HepG2 (cell line): Measurements from ENCODE around the gene ITGB7. TPM values are rescaled to one million over a fixed set of nuclear protein-coding genes. Genes with fewer than 3 reads are reported as not detected.

Experiments
- ATAC-seq: fragments of 200-7000 bp; cut with Tn5 transposase; 3 replicates; pipeline ENCODE4 v1.9.1; 2020; ENCODE audit warnings: mild to moderate bottlenecking, moderate library complexity
- BruUV-seq: library from RNA; stranded (reverse); fragments of 400-500 nt; replicated peaks from 2 replicates; lab custom pipeline; 2021; lab: Mats Ljungman, UMichigan
- CTCF ChIA-PET: fragments of 300-600 bp; formaldehyde crosslinking; extraction: SDS; loops from one replicate; lab custom pipeline; 2021; ENCODE audit warnings: low total read pairs, inconsistent platforms, low intra/inter-chr PET ratio; lab: Yijun Ruan, JAX
- POLR2A ChIA-PET: fragments of 350-600 bp; sonication (Branson Sonifier 250); formaldehyde crosslinking; loops from one replicate; lab custom pipeline; 2020; ENCODE audit warnings: antibody characterized with exemption, inconsistent platforms; lab: Yijun Ruan, JAX
- DNase-seq: peaks from one replicate; pipeline ENCODE4 v3.0.0-alpha.2; 2015; ENCODE audit warnings: low spot score
- FAIRE-seq: peaks from 3 replicates; lab custom pipeline; 2011; peaks lifted over from hg19 to GRCh38; lab: Jason Lieb, UNC
- H2AFZ ChIP-seq: one replicate; pipeline ENCODE4 v1.6.1; 2011; ENCODE audit warnings: low read length, inconsistent platforms
- H3K27ac ChIP-seq: fragments of 300-600 bp; 3 replicates; pipeline ENCODE4 v1.8.0; 2011; ENCODE audit warnings: mixed run types, mild to moderate bottlenecking, mixed read lengths, low read length, inconsistent platforms; ENCODE audit not compliant: insufficient read depth; ENCODE audit errors: extremely low read length
- H3K27me3 ChIP-seq, 2 experiments: fragments of 200-600 bp in 1 of 2; 2 replicates in 1 of 2; 3 replicates in 1 of 2; pipeline versions ENCODE4 v1.6.0 to v1.8.0; 2011; ENCODE audit warnings: low read length in 2 of 2, mild to moderate bottlenecking in 2 of 2, moderate library complexity in 2 of 2, inconsistent platforms in 1 of 2; ENCODE audit not compliant: insufficient read depth in 2 of 2, control insufficient read depth in 1 of 2
- H3K36me3 ChIP-seq, 2 experiments: fragments of 200-600 bp in 1 of 2; replicated peaks in 1 of 2; 2 replicates in 1 of 2; 3 replicates in 1 of 2; pipeline versions ENCODE4 v1.5.1 to v1.8.0; 2011; ENCODE audit warnings: low read length in 2 of 2, inconsistent platforms in 1 of 2; ENCODE audit not compliant: insufficient read depth in 2 of 2, control insufficient read depth in 1 of 2
- H3K4me1 ChIP-seq: 2 replicates; pipeline ENCODE4 v1.5.1; 2012; ENCODE audit warnings: low read length, inconsistent platforms; ENCODE audit not compliant: insufficient read depth
- H3K4me2 ChIP-seq: 2 replicates; pipeline ENCODE4 v1.6.0; 2011; ENCODE audit warnings: low read depth, low read length, inconsistent platforms
- H3K4me3 ChIP-seq, 3 experiments: fragments of 200-600 bp in 1 of 3; sonication (generic), shearing (Covaris generic) in 1 of 3; replicated peaks in 1 of 3; 2 replicates each; pipeline ENCODE4 v1.5.1; 2011 to 2016; ENCODE audit warnings: low read length in 3 of 3, inconsistent platforms in 2 of 3, low read depth in 2 of 3, mild to moderate bottlenecking in 2 of 3, control low read depth in 1 of 3, mixed read lengths in 1 of 3; ENCODE audit not compliant: insufficient read depth in 1 of 3
- H3K79me2 ChIP-seq: one replicate; pipeline ENCODE4 v1.6.1; 2011; ENCODE audit warnings: low read length, inconsistent platforms; ENCODE audit not compliant: insufficient read depth
- H3K9ac ChIP-seq: 2 replicates; pipeline ENCODE4 v1.6.0; 2011; ENCODE audit warnings: mild to moderate bottlenecking, low read depth, low read length, inconsistent platforms; ENCODE audit not compliant: insufficient read depth
- H3K9me3 ChIP-seq: 2 replicates; pipeline ENCODE4 v1.5.1; 2012; ENCODE audit warnings: mild to moderate bottlenecking, low read length
- H4K20me1 ChIP-seq: 2 replicates; pipeline ENCODE4 v1.6.0; 2011; ENCODE audit warnings: inconsistent platforms, mild to moderate bottlenecking, low read length, moderate library complexity; ENCODE audit not compliant: insufficient read depth
- CHCHD3 ChIP-seq: sonication (generic); formaldehyde crosslinking; IDR thresholded peaks from 2 replicates; pipeline ENCODE4 v1.8.0; 2022; ENCODE audit warnings: mild to moderate bottlenecking, missing genetic modification reagents, moderate library complexity
- CHD2 ChIP-seq: IDR thresholded peaks from 2 replicates; pipeline ENCODE4 v1.6.1; 2011; ENCODE audit warnings: low read depth, low read length, improper control_type of control experiment
- FOXJ3 ChIP-seq: sonication (generic); formaldehyde crosslinking; IDR thresholded peaks from 2 replicates; pipeline ENCODE4 v1.4.0; 2020; ENCODE audit warnings: missing genetic modification reagents, mild to moderate bottlenecking, borderline replicate concordance
- FOXK2 ChIP-seq: fragments of 450-650 bp; IDR thresholded peaks from 2 replicates; pipeline ENCODE4 v1.6.1; 2016
- HNF4A ChIP-seq: sonication (generic); formaldehyde crosslinking; IDR thresholded peaks from 2 replicates; pipeline ENCODE4 v1.4.0; 2020; ENCODE audit warnings: missing genetic modification reagents
- POLR2AphosphoS5 ChIP-seq: IDR thresholded peaks from 2 replicates; pipeline ENCODE4 v1.6.1; 2012; ENCODE audit warnings: low read depth, low read length
- SMYD3 ChIP-seq: sonication (generic); formaldehyde crosslinking; IDR thresholded peaks from 2 replicates; pipeline ENCODE4 v1.8.1; 2023; ENCODE audit warnings: mild to moderate bottlenecking, missing genetic modification reagents
- SPEN ChIP-seq: sonication (generic); formaldehyde crosslinking; IDR thresholded peaks from 2 replicates; pipeline ENCODE4 v1.5.1; 2020; ENCODE audit warnings: low read depth, mild to moderate bottlenecking, missing genetic modification reagents
- ZKSCAN5 ChIP-seq: sonication (generic); formaldehyde crosslinking; IDR thresholded peaks from 2 replicates; pipeline ENCODE4 v1.5.1; 2020; ENCODE audit warnings: mild to moderate bottlenecking, missing genetic modification reagents
- WGBS: methylation state at CpG from one replicate; pipeline ENCODE4 v1.1.6; 2017; ENCODE audit warnings: low lambda C conversion rate; 5-methylcytosine and 5-hydroxymethylcytosine counted together
- in situ Hi-C: cut with HindIII; loops from 2 replicates; pipeline ENCODE4 v1.10.0; 2017; ENCODE audit warnings: low pct_unique_long_range_greater_than_20kb; ENCODE audit not compliant: extremely low pct_ligation_motif_present
- intact Hi-C: fragments of 100-400 bp; cut with micrococcal nuclease; formaldehyde crosslinking; loops from one replicate; pipeline ENCODE4 v1.10.0; 2022; ENCODE audit not compliant: unreplicated experiment
- polyA plus RNA-seq, 8 experiments: library from polyadenylated mRNA; depleted of rRNA in 3 of 8; stranded (reverse) in 7 of 8; unstranded in 1 of 8; fragments of >200 nt; fragmentation: Illumina TruSeq in 4 of 8; extraction: Trizol in 4 of 8; gene quantifications; 2 replicates each; pipeline versions ENCODE4 v1.2.1 to v1.2.3, GENCODE V29; 2011 to 2016; ENCODE audit warnings: low read depth in 4 of 8, missing spikeins in 1 of 8, mixed read lengths in 1 of 8; ENCODE audit not compliant: insufficient read depth in 1 of 8
- total RNA-seq, 5 experiments: library from RNA; depleted of rRNA; stranded (reverse); fragments of >200 nt; fragmentation: Illumina TruSeq; extraction: Trizol; gene quantifications; 2 replicates each; pipeline ENCODE4 v1.2.3, GENCODE V29; 2016; ENCODE audit warnings: low read depth in 1 of 5
- TF ChIP-seq, protein P1 (sequence below): sonication (generic); formaldehyde crosslinking; IDR thresholded peaks from 2 replicates; pipeline ENCODE4 v1.4.0; 2020; ENCODE audit warnings: mild to moderate bottlenecking, missing genetic modification reagents
- TF ChIP-seq, protein P2 (sequence below): sonication (generic); formaldehyde crosslinking; IDR thresholded peaks from 2 replicates; pipeline ENCODE4 v1.5.1; 2020; ENCODE audit warnings: mild to moderate bottlenecking, missing genetic modification reagents, moderate library complexity
- TF ChIP-seq, protein P3 (sequence below): sonication (generic); formaldehyde crosslinking; IDR thresholded peaks from 2 replicates; pipeline ENCODE4 v1.8.1; 2023; ENCODE audit warnings: missing genetic modification reagents, inconsistent platforms, borderline replicate concordance
- TF ChIP-seq, protein P4 (sequence below): sonication (generic); formaldehyde crosslinking; IDR thresholded peaks from 2 replicates; pipeline ENCODE4 v1.4.0; 2020; ENCODE audit warnings: missing genetic modification reagents, borderline replicate concordance

The ITGB7 gene
- total and polyA plus RNA-seq, 2 of the 13 experiments (the other 11 are each of a cell fraction or from before 2014, with no cell fraction given) = 0.16 to 0.18 TPM

DNA sequence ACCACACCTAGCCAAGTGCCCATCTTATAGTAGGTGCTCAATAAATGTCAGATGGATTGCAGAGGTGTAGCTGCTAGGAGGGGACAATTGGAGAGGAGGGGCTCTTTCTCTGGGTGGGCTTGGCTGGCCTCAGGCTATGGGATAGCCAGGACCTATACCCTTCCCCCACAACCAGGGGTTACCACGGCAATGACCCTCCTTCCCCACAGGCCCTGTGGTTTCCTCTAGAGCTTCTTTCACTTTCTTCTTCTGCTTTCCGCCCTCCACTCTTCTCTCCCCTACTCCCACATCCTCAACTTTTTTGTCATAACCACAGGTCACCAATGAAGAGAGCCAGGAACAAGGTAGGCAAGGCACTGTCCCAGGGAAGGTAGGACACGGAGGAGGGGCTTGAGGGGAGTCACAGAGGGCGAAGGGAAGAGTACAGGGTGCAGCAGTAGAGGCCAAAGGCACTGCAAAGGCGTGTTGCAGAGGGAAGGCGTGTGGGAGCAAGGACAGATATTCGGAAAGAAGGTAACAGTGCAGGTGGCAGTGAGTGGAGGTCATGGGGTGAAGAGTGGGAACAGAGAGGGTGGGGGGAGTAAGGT is 1.9 kb upstream of the ITGB7 start:
- intact Hi-C loops = no loop called here
- peak overlapping the region; percentile 23; the same call in 1 of the 2 replicates for H3K4me2 ChIP-seq
- in situ Hi-C loops = no loop called here
- no peak for FAIRE-seq
- no peak for DNase-seq
- no peak for ATAC-seq
- no peak overlapping the region for H3K9ac ChIP-seq
- ChIA-PET CTCF (no interaction called here), POLR2A (interaction anchor here (1.1 kb wide), 1 partner anchor 22 kb away, joined by 5 read pairs; no protein-coding TSS in a partner anchor)
- H3K27ac ChIP-seq = no peak overlapping the region
- H3K36me3 ChIP-seq = no peaks in the 10 kb centered on the region; a peak in 1 of 5 replicates
- peaks cover 26% of the 10 kb centered on the region for H3K4me1 ChIP-seq
- H2AFZ ChIP-seq = no peak overlapping the region
- WGBS = 33% methylated on average over 7 of the region's 7 CpGs
- no TSS peak for BruUV-seq
- no peaks in the 10 kb centered on the region for H4K20me1 ChIP-seq
- H3K4me3 ChIP-seq = peak overlapping the region in 1 of 3 experiments; percentile 3; a peak in 1 of 6 replicates
- peaks cover 2 to 15% of the 10 kb centered on the region in 2 experiments; a peak in 3 of 5 replicates for H3K27me3 ChIP-seq
- H3K9me3 ChIP-seq = no peaks in the 10 kb centered on the region
- H3K79me2 ChIP-seq = no peaks in the 10 kb centered on the region
- no peak for TF ChIP-seq FOXK2
- TF ChIP-seq HNF4A (CRISPR knock-in tag) = no peak
- TF ChIP-seq, protein P1, sequence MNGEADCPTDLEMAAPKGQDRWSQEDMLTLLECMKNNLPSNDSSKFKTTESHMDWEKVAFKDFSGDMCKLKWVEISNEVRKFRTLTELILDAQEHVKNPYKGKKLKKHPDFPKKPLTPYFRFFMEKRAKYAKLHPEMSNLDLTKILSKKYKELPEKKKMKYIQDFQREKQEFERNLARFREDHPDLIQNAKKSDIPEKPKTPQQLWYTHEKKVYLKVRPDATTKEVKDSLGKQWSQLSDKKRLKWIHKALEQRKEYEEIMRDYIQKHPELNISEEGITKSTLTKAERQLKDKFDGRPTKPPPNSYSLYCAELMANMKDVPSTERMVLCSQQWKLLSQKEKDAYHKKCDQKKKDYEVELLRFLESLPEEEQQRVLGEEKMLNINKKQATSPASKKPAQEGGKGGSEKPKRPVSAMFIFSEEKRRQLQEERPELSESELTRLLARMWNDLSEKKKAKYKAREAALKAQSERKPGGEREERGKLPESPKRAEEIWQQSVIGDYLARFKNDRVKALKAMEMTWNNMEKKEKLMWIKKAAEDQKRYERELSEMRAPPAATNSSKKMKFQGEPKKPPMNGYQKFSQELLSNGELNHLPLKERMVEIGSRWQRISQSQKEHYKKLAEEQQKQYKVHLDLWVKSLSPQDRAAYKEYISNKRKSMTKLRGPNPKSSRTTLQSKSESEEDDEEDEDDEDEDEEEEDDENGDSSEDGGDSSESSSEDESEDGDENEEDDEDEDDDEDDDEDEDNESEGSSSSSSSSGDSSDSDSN = no peak
- TF ChIP-seq CHD2 = no peak
- no peak for TF ChIP-seq POLR2AphosphoS5
- TF ChIP-seq, protein P2, sequence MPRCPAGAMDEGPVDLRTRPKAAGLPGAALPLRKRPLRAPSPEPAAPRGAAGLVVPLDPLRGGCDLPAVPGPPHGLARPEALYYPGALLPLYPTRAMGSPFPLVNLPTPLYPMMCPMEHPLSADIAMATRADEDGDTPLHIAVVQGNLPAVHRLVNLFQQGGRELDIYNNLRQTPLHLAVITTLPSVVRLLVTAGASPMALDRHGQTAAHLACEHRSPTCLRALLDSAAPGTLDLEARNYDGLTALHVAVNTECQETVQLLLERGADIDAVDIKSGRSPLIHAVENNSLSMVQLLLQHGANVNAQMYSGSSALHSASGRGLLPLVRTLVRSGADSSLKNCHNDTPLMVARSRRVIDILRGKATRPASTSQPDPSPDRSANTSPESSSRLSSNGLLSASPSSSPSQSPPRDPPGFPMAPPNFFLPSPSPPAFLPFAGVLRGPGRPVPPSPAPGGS (CRISPR knock-in tag) = no peak
- TF ChIP-seq ZKSCAN5 (CRISPR knock-in tag) = no peak
- TF ChIP-seq FOXJ3 (CRISPR knock-in tag) = no peak
- TF ChIP-seq, protein P3, sequence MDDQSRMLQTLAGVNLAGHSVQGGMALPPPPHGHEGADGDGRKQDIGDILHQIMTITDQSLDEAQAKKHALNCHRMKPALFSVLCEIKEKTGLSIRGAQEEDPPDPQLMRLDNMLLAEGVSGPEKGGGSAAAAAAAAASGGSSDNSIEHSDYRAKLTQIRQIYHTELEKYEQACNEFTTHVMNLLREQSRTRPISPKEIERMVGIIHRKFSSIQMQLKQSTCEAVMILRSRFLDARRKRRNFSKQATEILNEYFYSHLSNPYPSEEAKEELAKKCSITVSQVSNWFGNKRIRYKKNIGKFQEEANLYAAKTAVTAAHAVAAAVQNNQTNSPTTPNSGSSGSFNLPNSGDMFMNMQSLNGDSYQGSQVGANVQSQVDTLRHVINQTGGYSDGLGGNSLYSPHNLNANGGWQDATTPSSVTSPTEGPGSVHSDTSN (CRISPR knock-in tag) = no peak
- TF ChIP-seq SMYD3 (CRISPR knock-in tag) = no peak
- TF ChIP-seq, protein P4, sequence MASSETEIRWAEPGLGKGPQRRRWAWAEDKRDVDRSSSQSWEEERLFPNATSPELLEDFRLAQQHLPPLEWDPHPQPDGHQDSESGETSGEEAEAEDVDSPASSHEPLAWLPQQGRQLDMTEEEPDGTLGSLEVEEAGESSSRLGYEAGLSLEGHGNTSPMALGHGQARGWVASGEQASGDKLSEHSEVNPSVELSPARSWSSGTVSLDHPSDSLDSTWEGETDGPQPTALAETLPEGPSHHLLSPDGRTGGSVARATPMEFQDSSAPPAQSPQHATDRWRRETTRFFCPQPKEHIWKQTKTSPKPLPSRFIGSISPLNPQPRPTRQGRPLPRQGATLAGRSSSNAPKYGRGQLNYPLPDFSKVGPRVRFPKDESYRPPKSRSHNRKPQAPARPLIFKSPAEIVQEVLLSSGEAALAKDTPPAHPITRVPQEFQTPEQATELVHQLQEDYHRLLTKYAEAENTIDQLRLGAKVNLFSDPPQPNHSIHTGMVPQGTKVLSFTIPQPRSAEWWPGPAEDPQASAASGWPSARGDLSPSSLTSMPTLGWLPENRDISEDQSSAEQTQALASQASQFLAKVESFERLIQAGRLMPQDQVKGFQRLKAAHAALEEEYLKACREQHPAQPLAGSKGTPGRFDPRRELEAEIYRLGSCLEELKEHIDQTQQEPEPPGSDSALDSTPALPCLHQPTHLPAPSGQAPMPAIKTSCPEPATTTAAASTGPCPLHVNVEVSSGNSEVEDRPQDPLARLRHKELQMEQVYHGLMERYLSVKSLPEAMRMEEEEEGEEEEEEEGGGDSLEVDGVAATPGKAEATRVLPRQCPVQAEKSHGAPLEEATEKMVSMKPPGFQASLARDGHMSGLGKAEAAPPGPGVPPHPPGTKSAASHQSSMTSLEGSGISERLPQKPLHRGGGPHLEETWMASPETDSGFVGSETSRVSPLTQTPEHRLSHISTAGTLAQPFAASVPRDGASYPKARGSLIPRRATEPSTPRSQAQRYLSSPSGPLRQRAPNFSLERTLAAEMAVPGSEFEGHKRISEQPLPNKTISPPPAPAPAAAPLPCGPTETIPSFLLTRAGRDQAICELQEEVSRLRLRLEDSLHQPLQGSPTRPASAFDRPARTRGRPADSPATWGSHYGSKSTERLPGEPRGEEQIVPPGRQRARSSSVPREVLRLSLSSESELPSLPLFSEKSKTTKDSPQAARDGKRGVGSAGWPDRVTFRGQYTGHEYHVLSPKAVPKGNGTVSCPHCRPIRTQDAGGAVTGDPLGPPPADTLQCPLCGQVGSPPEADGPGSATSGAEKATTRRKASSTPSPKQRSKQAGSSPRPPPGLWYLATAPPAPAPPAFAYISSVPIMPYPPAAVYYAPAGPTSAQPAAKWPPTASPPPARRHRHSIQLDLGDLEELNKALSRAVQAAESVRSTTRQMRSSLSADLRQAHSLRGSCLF (CRISPR knock-in tag) = no peak
- no peak for TF ChIP-seq CHCHD3 (CRISPR knock-in tag)
- TF ChIP-seq SPEN (CRISPR knock-in tag) = no peak
